K562 (cell line): ENCODE data around the gene ACO2. TPM values are rescaled to one million over a fixed set of nuclear protein-coding genes. Genes with fewer than 3 reads are reported as not detected.

Experiments
- ATAC-seq: fragments of 200-7000 bp; cut with Tn5 transposase; 3 replicates; pipeline ENCODE4 v1.9.1; 2020; ENCODE audit warnings: moderate library complexity
- BruUV-seq: library from RNA; stranded (reverse); fragments of 400-500 nt; replicated peaks from 2 replicates; lab custom pipeline; 2021; lab: Mats Ljungman, UMichigan
- CTCF ChIA-PET: fragments of 300-600 bp; formaldehyde crosslinking; extraction: SDS; loops from one replicate; lab custom pipeline; 2021; ENCODE audit warnings: low intra/inter-chr PET ratio; lab: Yijun Ruan, JAX
- POLR2A ChIA-PET: fragments of 300-600, 350-650 bp; sonication (Branson Sonifier 250); formaldehyde crosslinking; extraction: SDS; loops from one replicate; lab custom pipeline; 2021; ENCODE audit warnings: antibody characterized with exemption, inconsistent platforms; lab: Yijun Ruan, JAX
- DNase-seq, 4 experiments: peaks; one replicate each; pipeline versions ENCODE4 v3.0.0 to v3.0.0-alpha.2; 2011 to 2018; ENCODE audit warnings: low spot score in 3 of 4, mixed read lengths in 3 of 4; ENCODE audit errors: extremely low read depth in 1 of 4
- FAIRE-seq: peaks from 2 replicates; lab custom pipeline; 2011; peaks lifted over from hg19 to GRCh38; lab: Jason Lieb, UNC
- H2AFZ ChIP-seq: 2 replicates; pipeline ENCODE4 v1.6.0; 2011; ENCODE audit warnings: low read depth, low read length, control low read depth, inconsistent platforms
- H3K27ac ChIP-seq: fragments of 200-600 bp; 3 replicates; pipeline ENCODE4 v1.8.0; 2011; ENCODE audit warnings: low read depth, mild to moderate bottlenecking, control low read depth, inconsistent platforms, low read length, moderate library complexity, mixed read lengths; ENCODE audit errors: extremely low read depth
- H3K27me3 ChIP-seq, 2 experiments: fragments of 300-600 bp in 1 of 2; 2 replicates in 1 of 2; 3 replicates in 1 of 2; pipeline versions ENCODE4 v1.6.0 to v1.8.0; 2011; ENCODE audit warnings: inconsistent platforms in 2 of 2, low read length in 2 of 2, mild to moderate bottlenecking in 1 of 2, mixed read lengths in 1 of 2, moderate library complexity in 1 of 2; ENCODE audit not compliant: control insufficient read depth in 2 of 2, insufficient read depth in 2 of 2
- H3K36me3 ChIP-seq: fragments of 300-600 bp; 3 replicates; pipeline ENCODE4 v1.8.0; 2011; ENCODE audit warnings: mild to moderate bottlenecking, low read length, inconsistent platforms; ENCODE audit not compliant: control insufficient read depth, insufficient read depth
- H3K4me1 ChIP-seq, 2 experiments: fragments of 200-600 bp in 1 of 2; replicated peaks in 1 of 2; 2 replicates in 1 of 2; 3 replicates in 1 of 2; pipeline versions ENCODE4 v1.5.1 to v1.8.0; 2011; ENCODE audit warnings: inconsistent platforms in 2 of 2, low read length in 2 of 2, mild to moderate bottlenecking in 1 of 2, mixed read lengths in 1 of 2, moderate library complexity in 1 of 2; ENCODE audit not compliant: control insufficient read depth in 2 of 2, insufficient read depth in 2 of 2
- H3K4me2 ChIP-seq: 2 replicates; pipeline ENCODE4 v1.6.1; 2011; ENCODE audit warnings: low read length, control low read depth, inconsistent platforms, mixed read lengths; ENCODE audit not compliant: insufficient read depth
- H3K4me3 ChIP-seq: fragments of 200-600 bp; sonication (generic), shearing (Covaris generic); 2 replicates; pipeline ENCODE4 v1.5.1; 2016; ENCODE audit warnings: control low read depth, inconsistent platforms
- H3K79me2 ChIP-seq: fragments of 200-600 bp; 3 replicates; pipeline ENCODE4 v1.8.0; 2011; ENCODE audit warnings: low read length, inconsistent platforms; ENCODE audit not compliant: control insufficient read depth, insufficient read depth
- H3K9ac ChIP-seq, 2 experiments: 2 replicates each; pipeline versions ENCODE4 v1.6.0 to v1.6.1; 2011; ENCODE audit warnings: low read depth in 2 of 2, low read length in 2 of 2, control low read depth in 1 of 2, inconsistent platforms in 1 of 2, mild to moderate bottlenecking in 1 of 2, mixed read lengths in 1 of 2; ENCODE audit not compliant: insufficient read depth in 1 of 2
- H3K9me1 ChIP-seq: one replicate; pipeline ENCODE4 v1.6.0; 2011; ENCODE audit warnings: inconsistent platforms, mild to moderate bottlenecking, low read length, moderate library complexity; ENCODE audit not compliant: control insufficient read depth, insufficient read depth
- H3K9me3 ChIP-seq: replicated peaks from 2 replicates; pipeline ENCODE4 v1.5.1; 2011; ENCODE audit warnings: low read depth, low read length, inconsistent platforms; ENCODE audit not compliant: control insufficient read depth, insufficient read depth
- H4K20me1 ChIP-seq: replicated peaks from 2 replicates; pipeline ENCODE4 v1.6.1; 2011; ENCODE audit warnings: low read length, inconsistent platforms, mixed read lengths; ENCODE audit not compliant: control insufficient read depth, insufficient read depth
- ARHGAP35 ChIP-seq: fragments of 450-650 bp; IDR thresholded peaks from 2 replicates; pipeline ENCODE4 v1.6.1; 2018; ENCODE audit not compliant: partially characterized antibody
- EZH2 ChIP-seq: IDR thresholded peaks from 2 replicates; pipeline ENCODE4 v1.6.1; 2012; ENCODE audit warnings: low read depth, mild to moderate bottlenecking, inconsistent platforms, low read length, borderline replicate concordance
- MEF2A ChIP-seq: IDR thresholded peaks from 2 replicates; pipeline ENCODE4 v1.6.1; 2011; ENCODE audit warnings: low read depth, mild to moderate bottlenecking, low read length, moderate library complexity; ENCODE audit not compliant: control insufficient read depth
- POLR2AphosphoS5 ChIP-seq: IDR thresholded peaks from 2 replicates; pipeline ENCODE4 v1.6.1; 2011; ENCODE audit warnings: mild to moderate bottlenecking, low read depth, low read length, moderate library complexity; ENCODE audit not compliant: control insufficient read depth, insufficient read depth
- SMARCE1 ChIP-seq: fragments of 450-650 bp; IDR thresholded peaks from 2 replicates; pipeline ENCODE4 v1.7.1; 2016; ENCODE audit warnings: mild to moderate bottlenecking
- SRSF3 ChIP-seq: fragments of 200-400 bp; formaldehyde crosslinking; IDR thresholded peaks from 2 replicates; pipeline ENCODE4 v1.6.1; 2016; ENCODE audit warnings: mild to moderate bottlenecking, low read length, moderate library complexity; ENCODE audit not compliant: insufficient read depth
- XRCC4 ChIP-seq: IDR thresholded peaks from one replicate; pipeline ENCODE4 v1.6.1; 2011; ENCODE audit not compliant: insufficient read depth, insufficient read length; ENCODE audit errors: extremely low read depth
- ZNF766 ChIP-seq: fragments of 200-800 bp; sonication (Bioruptor generic); conservative IDR thresholded peaks from 2 replicates; pipeline ENCODE4 v1.6.1; 2016; ENCODE audit warnings: missing genetic modification characterization, missing compliant biosample characterization
- ZNF785 ChIP-seq: fragments of 250-450 bp; sonication (Bioruptor Pico); IDR thresholded peaks from 2 replicates; pipeline ENCODE4 v1.4.0; 2020; ENCODE audit warnings: mild to moderate bottlenecking
- WGBS: fragments of 100-300 bp; shearing (Covaris generic); methylation state at CpG from one replicate; pipeline ENCODE4 v1.1.6; 2016; ENCODE audit warnings: low coverage, mixed read lengths; ENCODE audit not compliant: insufficient coverage; ENCODE audit errors: missing lambda C conversion rate; 5-methylcytosine and 5-hydroxymethylcytosine counted together
- in situ Hi-C: fragments of 300-500 bp; cut with MboI; formaldehyde crosslinking; loops from 4 replicates; pipeline ENCODE4 v1.15.0; 2018; ENCODE audit warnings: inconsistent platforms, mixed read lengths
- intact Hi-C: fragments of 100-400 bp; cut with micrococcal nuclease; formaldehyde crosslinking; loops from 2 replicates; pipeline ENCODE4 v1.14.2; 2022
- polyA plus RNA-seq, 8 experiments: library from polyadenylated mRNA; depleted of rRNA in 4 of 8; stranded (reverse) in 5 of 8; unstranded in 3 of 8; fragments of >200 nt; fragmentation: Nextera tagmentation in 2 of 8; fragmentation: Illumina TruSeq in 1 of 8; extraction: Ambion mirVana in 2 of 8; extraction: Trizol in 1 of 8; gene quantifications; 2 replicates each; pipeline versions ENCODE4 v1.2.1 to v1.2.3, GENCODE V29; 2011 to 2014; ENCODE audit warnings: inconsistent platforms in 1 of 8, missing spikeins in 1 of 8
- total RNA-seq, 7 experiments: library from RNA; depleted of rRNA in 6 of 7; stranded (reverse); fragments of >200 nt in 6 of 7; fragmentation: Illumina TruSeq in 2 of 7; extraction: Trizol in 2 of 7; gene quantifications; 2 replicates each; pipeline versions ENCODE4 v1.2.1 to v1.2.3, GENCODE V29; 2011 to 2021; ENCODE audit warnings: low replicate concordance in 1 of 7
- TF ChIP-seq, protein P1 (sequence below): sonication (generic); formaldehyde crosslinking; IDR thresholded peaks from 2 replicates; pipeline ENCODE4 v1.4.0; 2020; ENCODE audit warnings: mild to moderate bottlenecking, missing genetic modification reagents

Gene ACO2
- total and polyA plus RNA-seq, 9 of the 15 experiments (the other 6 are each of a cell fraction or from before 2014, with no cell fraction given), result 16.2 to 119 (median 43.2) TPM

DNA sequence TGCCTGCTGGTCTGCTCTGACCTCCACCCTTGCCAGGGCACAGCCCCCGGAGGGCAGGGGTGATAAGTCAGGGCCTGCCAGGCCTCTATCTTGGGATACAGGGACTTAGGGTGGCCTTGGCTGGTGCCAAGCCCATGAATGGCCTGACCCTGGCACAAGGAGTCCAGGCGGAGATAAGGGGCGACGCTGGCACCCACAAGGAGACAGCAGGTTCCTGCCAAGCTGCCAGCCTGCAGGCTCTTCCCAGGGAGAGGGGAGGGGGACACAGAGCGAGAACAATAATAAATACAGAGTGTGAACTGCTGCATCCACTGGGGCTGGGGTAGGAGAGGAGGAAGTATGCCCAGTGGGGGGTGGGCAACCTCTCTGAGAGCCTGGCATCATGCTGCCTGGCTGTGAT, 92.9 kb downstream of the ACO2 start:
- FAIRE-seq (no peak), DNase-seq (no peak), ATAC-seq (no peak)
- intact Hi-C loops (no loop called here), in situ Hi-C loops (no loop called here)
- H3K4me3 ChIP-seq, result no peak overlapping the region
- H3K27ac ChIP-seq, result no peak overlapping the region
- TF ChIP-seq ZNF766 (CRISPR knock-in tag), result no peak
- no peak for TF ChIP-seq XRCC4
- TF ChIP-seq ARHGAP35, result no peak
- TF ChIP-seq MEF2A, result no peak
- no peak for TF ChIP-seq ZNF785
- TF ChIP-seq, protein P1, sequence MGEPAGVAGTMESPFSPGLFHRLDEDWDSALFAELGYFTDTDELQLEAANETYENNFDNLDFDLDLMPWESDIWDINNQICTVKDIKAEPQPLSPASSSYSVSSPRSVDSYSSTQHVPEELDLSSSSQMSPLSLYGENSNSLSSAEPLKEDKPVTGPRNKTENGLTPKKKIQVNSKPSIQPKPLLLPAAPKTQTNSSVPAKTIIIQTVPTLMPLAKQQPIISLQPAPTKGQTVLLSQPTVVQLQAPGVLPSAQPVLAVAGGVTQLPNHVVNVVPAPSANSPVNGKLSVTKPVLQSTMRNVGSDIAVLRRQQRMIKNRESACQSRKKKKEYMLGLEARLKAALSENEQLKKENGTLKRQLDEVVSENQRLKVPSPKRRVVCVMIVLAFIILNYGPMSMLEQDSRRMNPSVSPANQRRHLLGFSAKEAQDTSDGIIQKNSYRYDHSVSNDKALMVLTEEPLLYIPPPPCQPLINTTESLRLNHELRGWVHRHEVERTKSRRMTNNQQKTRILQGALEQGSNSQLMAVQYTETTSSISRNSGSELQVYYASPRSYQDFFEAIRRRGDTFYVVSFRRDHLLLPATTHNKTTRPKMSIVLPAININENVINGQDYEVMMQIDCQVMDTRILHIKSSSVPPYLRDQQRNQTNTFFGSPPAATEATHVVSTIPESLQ (CRISPR knock-in tag), result no peak
- no peak for TF ChIP-seq SRSF3
- TF ChIP-seq EZH2, result no peak
- TF ChIP-seq POLR2AphosphoS5, result no peak
- no peak for TF ChIP-seq SMARCE1
- H3K4me2 ChIP-seq, result no peak overlapping the region
- H3K27me3 ChIP-seq, result no peaks in the 10 kb centered on the region
- no TSS peak for BruUV-seq
- no peak overlapping the region for H2AFZ ChIP-seq
- 43% methylated on average over 4 of the region's 5 CpGs for WGBS
- H3K9me1 ChIP-seq, result no peaks in the 10 kb centered on the region
- H3K4me1 ChIP-seq, result peaks cover 20 to 57% of the 10 kb centered on the region in 2 experiments; a peak in 4 of 5 replicates
- ChIA-PET POLR2A (no interaction called here), CTCF (no interaction called here)
- no peaks in the 10 kb centered on the region for H4K20me1 ChIP-seq
- H3K9ac ChIP-seq, result peak overlapping the region in 1 of 2 experiments; percentile 64; a peak in 1 of 4 replicates
- H3K9me3 ChIP-seq, result no peaks in the 10 kb centered on the region
- H3K79me2 ChIP-seq, result no peaks in the 10 kb centered on the region
- no peaks in the 10 kb centered on the region for H3K36me3 ChIP-seq
